H1 (cell line): ENCODE results near the gene ZNF775. TPM values are rescaled to one million over a fixed set of nuclear protein-coding genes. Genes with fewer than 3 reads are reported as not detected.

Source experiments
- CTCF ChIA-PET: fragments of 300-600 bp; sonication (Branson Sonifier 250); formaldehyde crosslinking; loops from one replicate; lab custom pipeline; 2021; ENCODE audit not compliant: partially characterized antibody; lab: Charles Lee
- POLR2A ChIA-PET: fragments of 300-600 bp; sonication (Branson Sonifier 250); formaldehyde crosslinking; loops from one replicate; lab custom pipeline; 2021; ENCODE audit warnings: inconsistent platforms; ENCODE audit not compliant: partially characterized antibody; lab: Charles Lee
- DNase-seq, 2 experiments: peaks; one replicate each; pipeline versions ENCODE4 v3.0.0 to v3.0.0-alpha.2; 2010 to 2022; ENCODE audit warnings: low spot score in 2 of 2, low read depth in 1 of 2, mixed read lengths in 1 of 2
- FAIRE-seq: peaks from 2 replicates; lab custom pipeline; 2011; peaks lifted over from hg19 to GRCh38; lab: Jason Lieb, UNC
- H2AFZ ChIP-seq: 2 replicates; pipeline ENCODE4 v1.8.1; 2012; ENCODE audit warnings: low read length, inconsistent platforms
- H2AK5ac ChIP-seq: 2 replicates; pipeline ENCODE4 v1.6.1; 2013; ENCODE audit warnings: low read depth, low read length
- H2BK120ac ChIP-seq: replicated peaks from 2 replicates; pipeline ENCODE3; 2013; ENCODE audit warnings: low read depth, low read length, inconsistent platforms
- H2BK12ac ChIP-seq: 2 replicates; pipeline ENCODE4 v1.6.1; 2013; ENCODE audit warnings: low read depth, low read length
- H2BK15ac ChIP-seq: 2 replicates; pipeline ENCODE4 v1.6.1; 2013; ENCODE audit warnings: low read length
- H2BK20ac ChIP-seq: 2 replicates; pipeline ENCODE4 v1.6.1; 2013; ENCODE audit warnings: low read length
- H2BK5ac ChIP-seq: 2 replicates; pipeline ENCODE4 v1.6.1; 2013; ENCODE audit warnings: low read depth, low read length
- H3K14ac ChIP-seq: 2 replicates; pipeline ENCODE4 v1.6.1; 2013; ENCODE audit warnings: inconsistent platforms; ENCODE audit not compliant: insufficient read length
- H3K18ac ChIP-seq: 2 replicates; pipeline ENCODE4 v1.6.1; 2013; ENCODE audit warnings: low read length; ENCODE audit errors: extremely low read depth
- H3K23ac ChIP-seq: 2 replicates; pipeline ENCODE4 v1.6.1; 2013; ENCODE audit warnings: inconsistent platforms; ENCODE audit not compliant: insufficient read length
- H3K23me2 ChIP-seq: 2 replicates; pipeline ENCODE4 v1.6.1; 2013; ENCODE audit warnings: low read depth, low read length
- H3K27ac ChIP-seq: 2 replicates; pipeline ENCODE4 v1.6.1; 2011; ENCODE audit warnings: low read depth, low read length, inconsistent platforms
- H3K27me3 ChIP-seq, 4 experiments: replicated peaks in 1 of 4; 1 replicate in 1 of 4; 2 replicates in 3 of 4; pipeline versions ENCODE4 v1.6.1 to v1.8.1; 2011 to 2013; ENCODE audit warnings: low read length in 3 of 4, mild to moderate bottlenecking in 3 of 4, inconsistent platforms in 2 of 4, mixed read lengths in 2 of 4, moderate library complexity in 1 of 4; ENCODE audit not compliant: control insufficient read depth in 3 of 4, insufficient read depth in 3 of 4; ENCODE audit errors: extremely low read depth in 1 of 4
- H3K36me3 ChIP-seq, 4 experiments: 2 replicates each; pipeline versions ENCODE4 v1.6.1 to v1.8.1; 2011 to 2013; ENCODE audit warnings: mild to moderate bottlenecking in 4 of 4, low read length in 3 of 4, moderate library complexity in 2 of 4, control low read depth in 1 of 4, inconsistent platforms in 1 of 4; ENCODE audit not compliant: insufficient read depth in 4 of 4, control insufficient read depth in 2 of 4
- H3K4ac ChIP-seq: replicated peaks from 2 replicates; pipeline ENCODE3; 2013; ENCODE audit warnings: low read length, low read depth, mixed read lengths, inconsistent platforms; ENCODE audit not compliant: insufficient read length
- H3K4me1 ChIP-seq, 4 experiments: replicated peaks in 1 of 4; 1 replicate in 1 of 4; 2 replicates in 3 of 4; pipeline versions ENCODE4 v1.6.1 to v1.8.1; 2011 to 2013; ENCODE audit warnings: low read length in 3 of 4, inconsistent platforms in 2 of 4, mixed read lengths in 1 of 4; ENCODE audit not compliant: insufficient read depth in 4 of 4, control insufficient read depth in 3 of 4
- H3K4me2 ChIP-seq, 2 experiments: 2 replicates each; pipeline versions ENCODE4 v1.6.1 to v1.8.1; 2011 to 2013; ENCODE audit warnings: low read depth in 2 of 2, low read length in 2 of 2, control low read depth in 1 of 2, inconsistent platforms in 1 of 2, mild to moderate bottlenecking in 1 of 2; ENCODE audit not compliant: insufficient read depth in 1 of 2
- H3K4me3 ChIP-seq, 4 experiments: fragments of 200-600, 300-600 bp in 1 of 4; sonication (generic), shearing (Covaris generic), sonication (Bioruptor Twin) in 1 of 4; 2 replicates each; pipeline versions ENCODE4 v1.5.1 to v1.8.1; 2011 to 2016; ENCODE audit warnings: low read length in 4 of 4, low read depth in 3 of 4, control low read depth in 2 of 4, inconsistent platforms in 2 of 4, mild to moderate bottlenecking in 2 of 4, mixed read lengths in 1 of 4, moderate library complexity in 1 of 4; ENCODE audit not compliant: insufficient read depth in 2 of 4; ENCODE audit errors: extremely low read depth in 1 of 4
- H3K56ac ChIP-seq: replicated peaks from 2 replicates; pipeline ENCODE3; 2013; ENCODE audit warnings: low read depth, mild to moderate bottlenecking, mixed read lengths, low read length, inconsistent platforms; ENCODE audit not compliant: insufficient read length
- H3K79me1 ChIP-seq: 2 replicates; pipeline ENCODE4 v1.6.1; 2013; ENCODE audit warnings: low read depth, low read length, control low read depth
- H3K79me2 ChIP-seq, 2 experiments: 2 replicates each; pipeline versions ENCODE4 v1.6.1 to v1.8.1; 2012 to 2013; ENCODE audit warnings: low read length in 2 of 2, mild to moderate bottlenecking in 2 of 2, inconsistent platforms in 1 of 2; ENCODE audit not compliant: insufficient read depth in 2 of 2, control insufficient read depth in 1 of 2
- H3K9ac ChIP-seq, 4 experiments: replicated peaks in 1 of 4; 1 replicate in 1 of 4; 2 replicates in 3 of 4; pipeline versions ENCODE4 v1.6.1 to v1.8.1; 2011 to 2013; ENCODE audit warnings: low read depth in 3 of 4, low read length in 3 of 4, control low read depth in 2 of 4, mild to moderate bottlenecking in 2 of 4, moderate library complexity in 2 of 4, inconsistent platforms in 1 of 4; ENCODE audit errors: extremely low read depth in 1 of 4
- H3K9me3 ChIP-seq, 2 experiments: 2 replicates each; pipeline versions ENCODE4 v1.6.1 to v1.8.1; 2012 to 2013; ENCODE audit warnings: mild to moderate bottlenecking in 2 of 2, moderate library complexity in 2 of 2, control low read depth in 1 of 2, inconsistent platforms in 1 of 2, low read depth in 1 of 2, low read length in 1 of 2, mixed read lengths in 1 of 2; ENCODE audit not compliant: insufficient read depth in 2 of 2
- H4K20me1 ChIP-seq, 2 experiments: replicated peaks in 1 of 2; 2 replicates each; pipeline versions ENCODE3 to v1.8.1; 2011 to 2013; ENCODE audit warnings: inconsistent platforms in 2 of 2, low read length in 2 of 2, mild to moderate bottlenecking in 1 of 2; ENCODE audit not compliant: insufficient read depth in 2 of 2, control insufficient read depth in 1 of 2
- H4K5ac ChIP-seq: 2 replicates; pipeline ENCODE4 v1.6.1; 2013; ENCODE audit warnings: low read length, low read depth, mixed read lengths, inconsistent platforms; ENCODE audit not compliant: insufficient read length
- H4K8ac ChIP-seq: 2 replicates; pipeline ENCODE4 v1.8.0; 2013; ENCODE audit warnings: mild to moderate bottlenecking, moderate library complexity, low read length, inconsistent platforms; ENCODE audit not compliant: insufficient read depth; ENCODE audit errors: extremely low read depth
- H4K91ac ChIP-seq: replicated peaks from 2 replicates; pipeline ENCODE3; 2013; ENCODE audit warnings: low read length, mixed read lengths, inconsistent platforms; ENCODE audit not compliant: insufficient read length
- CBX8 ChIP-seq: fragments of 300-800, 300-1000 bp; sonication (generic); IDR thresholded peaks from 2 replicates; pipeline ENCODE4 v1.7.1; 2016; ENCODE audit warnings: low read depth, low read length, borderline replicate concordance
- CTBP2 ChIP-seq: IDR thresholded peaks from 2 replicates; pipeline ENCODE4 v1.7.0; 2011; ENCODE audit warnings: borderline replicate concordance, mild to moderate bottlenecking, moderate library complexity, mixed read lengths, low read length; ENCODE audit not compliant: insufficient read depth, insufficient read length
- HDAC2 ChIP-seq, 2 experiments: fragments of 300-600 bp in 1 of 2; sonication (generic) in 1 of 2; IDR thresholded peaks; 2 replicates each; pipeline ENCODE4 v1.6.1; 2011 to 2012; ENCODE audit warnings: low read depth in 2 of 2, low read length in 2 of 2, mild to moderate bottlenecking in 2 of 2, moderate library complexity in 2 of 2, borderline replicate concordance in 1 of 2, inconsistent platforms in 1 of 2
- NANOG ChIP-seq: IDR thresholded peaks from 2 replicates; pipeline ENCODE4 v1.6.1; 2011; ENCODE audit warnings: low read length, low read depth, mild to moderate bottlenecking, inconsistent platforms; ENCODE audit not compliant: insufficient read depth, poor library complexity, severe bottlenecking
- TAF1 ChIP-seq: IDR thresholded peaks from 2 replicates; pipeline ENCODE4 v1.6.1; 2011; ENCODE audit warnings: mild to moderate bottlenecking, low read depth, low read length
- YY1 ChIP-seq: IDR thresholded peaks from 2 replicates; pipeline ENCODE4 v1.6.1; 2011; ENCODE audit warnings: low read depth, mild to moderate bottlenecking, low read length
- WGBS, 2 experiments: shearing (Covaris generic) in 1 of 2; methylation state at CpG; one replicate each; pipeline versions ENCODE4 v1.1.6 to v1.1.7; 2013 to 2015; ENCODE audit warnings: low lambda C conversion rate in 2 of 2, mixed read lengths in 2 of 2, inconsistent platforms in 1 of 2, low coverage in 1 of 2, missing lambda C conversion rate in 1 of 2; ENCODE audit not compliant: insufficient replicate concordance in 2 of 2, insufficient coverage in 1 of 2, insufficient read length in 1 of 2; ENCODE audit errors: extremely low coverage in 1 of 2, missing lambda C conversion rate in 1 of 2; 5-methylcytosine and 5-hydroxymethylcytosine counted together
- polyA plus RNA-seq, 7 experiments: library from polyadenylated mRNA; depleted of rRNA in 3 of 7; stranded (reverse) in 5 of 7; unstranded in 2 of 7; fragments of >200 nt in 5 of 7; fragments of 200-250 nt in 2 of 7; gene quantifications; 1 replicate in 5 of 7; 2 replicates in 1 of 7; 4 replicates in 1 of 7; pipeline versions ENCODE4 v1.2.1 to v1.2.3, GENCODE V29; 2011 to 2013; ENCODE audit warnings: missing spikeins in 2 of 7, mixed read lengths in 2 of 7
- total RNA-seq: library from RNA; stranded (reverse); fragmentation: NEBNext Ultra II Directional; extraction: Animal tissue kit (Norgen Biotek cat#: 25700); gene quantifications from 2 replicates; pipeline ENCODE4 v1.2.1, GENCODE V29; 2021
- TF ChIP-seq, protein P1 (sequence below), 3 experiments: IDR thresholded peaks; 1 replicate in 2 of 3; 2 replicates in 1 of 3; pipeline versions ENCODE4 v1.5.1 to v1.6.1; 2011; ENCODE audit warnings: low read length in 3 of 3, mild to moderate bottlenecking in 3 of 3, inconsistent platforms in 2 of 3, low read depth in 1 of 3, moderate library complexity in 1 of 3; ENCODE audit not compliant: insufficient read depth in 1 of 3; ENCODE audit errors: control extremely low read depth in 1 of 3

ZNF775 gene
- total and polyA plus RNA-seq, 2 of the 8 experiments (the other 6 are each of a cell fraction or from before 2014, with no cell fraction given): 13.6 to 21.5 TPM

- H3K23ac ChIP-seq: no peak overlapping the region
- CTCF ChIA-PET: interaction anchor here (0.8 to 1.9 kb wide), 11 partner anchors 11 to 80 kb away, joined by 3 to 7 read pairs (median 4); no protein-coding TSS in a partner anchor
- H4K91ac ChIP-seq: no peak overlapping the region
- H4K20me1 ChIP-seq: peaks cover 2% of the 10 kb centered on the region in 2 experiments
- H3K36me3 ChIP-seq: peaks cover 0 to 12% (median 5%) of the 10 kb centered on the region in 4 experiments; a peak in 5 of 8 replicates
- H3K56ac ChIP-seq: no peak overlapping the region
- no peak overlapping the region; a peak in 1 of 7 replicates for H3K9ac ChIP-seq
- no peak overlapping the region for H2BK120ac ChIP-seq
- peak overlapping the region; percentile 6; the same call in 1 of the 2 replicates for H3K27ac ChIP-seq
- no peak overlapping the region for H3K14ac ChIP-seq
- H2BK15ac ChIP-seq: no peak overlapping the region
- H3K27me3 ChIP-seq: no peaks in the 10 kb centered on the region
- peak overlapping the region; percentile 86; the same call in 1 of the 2 replicates for H3K18ac ChIP-seq
- POLR2A ChIA-PET: interaction anchor here (1.0 to 7.6 kb wide), 11 partner anchors 10 to 47 kb away, joined by 3 to 116 read pairs (median 5); partner anchors contain the start of gene RARRES2
- 0 out of 2 replicates have a peak overlapping the region, but pooled peaks have one; percentile 48 for H2BK20ac ChIP-seq
- H3K4me1 ChIP-seq: peaks cover 18 to 35% (median 23%) of the 10 kb centered on the region in 4 experiments
- no peak overlapping the region for H4K8ac ChIP-seq
- H3K4me2 ChIP-seq: no peak overlapping the region
- no peak overlapping the region for H4K5ac ChIP-seq
- H3K79me1 ChIP-seq: peaks cover 6% of the 10 kb centered on the region
- H2BK5ac ChIP-seq: peak overlapping the region; percentile 83; the same call in 1 of the 2 replicates
- no peak overlapping the region for H2AK5ac ChIP-seq
- H2BK12ac ChIP-seq: peak overlapping the region; percentile 90
- no peak overlapping the region for H3K4me3 ChIP-seq
- DNase-seq (no peak), FAIRE-seq (no peak)
- peaks cover 7 to 20% of the 10 kb centered on the region in 2 experiments; a peak in 3 of 4 replicates for H3K79me2 ChIP-seq
- no peak overlapping the region for H2AFZ ChIP-seq
- no peaks in the 10 kb centered on the region for H3K9me3 ChIP-seq
- H3K4ac ChIP-seq: no peak overlapping the region
- peaks cover 11% of the 10 kb centered on the region; the same call in 1 of the 2 replicates for H3K23me2 ChIP-seq
- 79% methylated on average over 5 of the region's 5 CpGs; no CpG with 5 or more reads in 1 of the 2 experiments for WGBS, 2 experiments
- TF ChIP-seq YY1: no peak
- TF ChIP-seq CBX8: no peak
- no peak for TF ChIP-seq TAF1
- no peak for TF ChIP-seq HDAC2 (IDR thresholded peaks at IDR 0.05; ENCODE audit: borderline replicate concordance in 1 of 2, low read depth in 2 of 2, low read length in 2 of 2)
- TF ChIP-seq, protein P1, sequence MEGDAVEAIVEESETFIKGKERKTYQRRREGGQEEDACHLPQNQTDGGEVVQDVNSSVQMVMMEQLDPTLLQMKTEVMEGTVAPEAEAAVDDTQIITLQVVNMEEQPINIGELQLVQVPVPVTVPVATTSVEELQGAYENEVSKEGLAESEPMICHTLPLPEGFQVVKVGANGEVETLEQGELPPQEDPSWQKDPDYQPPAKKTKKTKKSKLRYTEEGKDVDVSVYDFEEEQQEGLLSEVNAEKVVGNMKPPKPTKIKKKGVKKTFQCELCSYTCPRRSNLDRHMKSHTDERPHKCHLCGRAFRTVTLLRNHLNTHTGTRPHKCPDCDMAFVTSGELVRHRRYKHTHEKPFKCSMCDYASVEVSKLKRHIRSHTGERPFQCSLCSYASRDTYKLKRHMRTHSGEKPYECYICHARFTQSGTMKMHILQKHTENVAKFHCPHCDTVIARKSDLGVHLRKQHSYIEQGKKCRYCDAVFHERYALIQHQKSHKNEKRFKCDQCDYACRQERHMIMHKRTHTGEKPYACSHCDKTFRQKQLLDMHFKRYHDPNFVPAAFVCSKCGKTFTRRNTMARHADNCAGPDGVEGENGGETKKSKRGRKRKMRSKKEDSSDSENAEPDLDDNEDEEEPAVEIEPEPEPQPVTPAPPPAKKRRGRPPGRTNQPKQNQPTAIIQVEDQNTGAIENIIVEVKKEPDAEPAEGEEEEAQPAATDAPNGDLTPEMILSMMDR (IDR thresholded peaks at IDR 0.05; ENCODE audit: control extremely low read depth in 1 of 3, insufficient read depth in 1 of 3, low read depth in 1 of 3, low read length in 3 of 3): no peak
- no peak for TF ChIP-seq CTBP2
- TF ChIP-seq NANOG: no peak
These were observed 13.3 kb upstream of the ZNF775 start for GRCh38 chr7:150365673-150366398.
